HG03139 (cell line): Measurements from ENCODE around the gene RTF1.
A peak's percentile ranks its signal among the peaks of the same experiment; 100 is the strongest.
"Not testable (repeated sequence)": the region's sequence is repeated elsewhere in the genome, so short reads cannot be mapped to it uniquely, and the experiment has no call there.

ENCODE experiments used
- ATAC-seq: cut with Tn5 transposase; IDR thresholded peaks from one replicate; pipeline ENCODE4 v1.9.1; 2021; ENCODE audit not compliant: unreplicated experiment

Gene RTF1

DNA sequence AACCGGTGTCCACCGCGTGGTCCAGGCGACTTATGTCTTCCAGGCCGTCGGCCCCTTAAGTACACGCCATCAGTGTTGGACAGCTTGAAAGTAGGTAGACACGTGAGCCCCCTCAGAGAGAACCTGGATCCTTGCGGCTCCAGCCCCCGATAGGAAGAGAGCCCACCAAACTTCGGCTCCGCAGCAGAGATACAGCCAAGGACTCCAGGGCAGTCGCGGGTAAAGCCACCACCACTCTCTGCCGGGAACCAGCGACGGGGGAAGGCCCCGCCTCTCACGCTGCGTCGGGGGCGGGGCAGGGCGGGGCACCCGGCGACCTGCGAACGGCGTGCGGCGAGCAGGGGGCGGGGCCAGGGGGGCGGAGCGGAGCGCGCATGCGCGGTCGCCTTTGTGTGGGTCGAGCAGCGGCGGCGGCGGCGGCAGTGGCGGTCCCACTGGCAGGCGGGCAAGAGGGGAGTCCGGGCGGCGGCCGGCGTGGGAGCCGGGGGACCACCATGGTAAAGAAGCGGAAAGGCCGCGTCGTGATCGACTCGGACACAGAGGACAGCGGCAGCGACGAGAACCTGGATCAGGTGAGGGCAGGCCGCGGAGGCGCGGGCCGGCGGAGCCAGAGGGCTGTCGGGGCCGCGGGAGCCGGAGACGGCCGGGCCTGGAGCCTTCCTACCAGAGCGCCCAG is at the start of gene RTF1:
Gene RTF1 (plus strand): TSS at position 354 of the 676 bp plus-strand sequence. CDS start 21 bp downstream, at position 375.
- ATAC-seq = peak; percentile 80

DNA sequence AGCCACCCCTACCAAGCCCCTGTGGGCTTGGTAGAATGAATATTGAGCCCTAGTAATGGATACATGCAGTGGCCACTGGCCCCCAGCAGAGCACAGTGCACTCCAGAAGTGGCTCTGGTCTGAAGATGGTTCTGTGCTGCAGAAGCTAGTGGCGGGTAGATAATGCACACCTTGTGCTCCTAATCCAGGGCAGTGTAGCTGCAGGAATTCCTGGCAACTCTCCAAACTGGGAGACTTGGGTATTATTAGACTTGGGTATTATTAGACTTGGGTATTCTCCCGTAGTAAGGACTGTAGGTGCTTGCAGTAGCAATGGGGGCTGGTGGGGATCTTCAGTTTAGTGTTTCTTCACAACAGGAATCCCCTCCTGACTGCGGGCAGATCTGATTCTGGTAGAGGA is 49.5 kb upstream of the RTF1 start:
- ATAC-seq = no peak

DNA sequence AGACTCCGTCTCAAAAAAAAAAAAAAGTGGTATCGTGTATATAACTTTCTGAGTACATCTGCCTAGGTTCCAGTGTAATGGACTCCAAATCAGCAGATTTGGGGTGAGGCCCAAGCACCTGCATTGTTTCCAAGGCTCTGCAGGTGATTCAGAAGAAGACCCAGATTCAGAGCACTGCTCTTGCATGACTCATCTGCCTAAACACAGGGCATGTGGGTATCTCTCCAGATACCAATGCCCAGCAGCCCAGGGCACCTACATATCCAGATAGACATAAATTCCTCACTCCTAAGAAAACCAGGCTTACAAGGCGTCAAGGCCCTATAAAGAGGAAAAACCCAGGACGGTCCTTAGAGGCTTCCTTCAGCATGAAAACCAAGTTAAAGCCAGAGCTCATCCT is 38.9 kb upstream of the RTF1 start:
- no peak for ATAC-seq

DNA sequence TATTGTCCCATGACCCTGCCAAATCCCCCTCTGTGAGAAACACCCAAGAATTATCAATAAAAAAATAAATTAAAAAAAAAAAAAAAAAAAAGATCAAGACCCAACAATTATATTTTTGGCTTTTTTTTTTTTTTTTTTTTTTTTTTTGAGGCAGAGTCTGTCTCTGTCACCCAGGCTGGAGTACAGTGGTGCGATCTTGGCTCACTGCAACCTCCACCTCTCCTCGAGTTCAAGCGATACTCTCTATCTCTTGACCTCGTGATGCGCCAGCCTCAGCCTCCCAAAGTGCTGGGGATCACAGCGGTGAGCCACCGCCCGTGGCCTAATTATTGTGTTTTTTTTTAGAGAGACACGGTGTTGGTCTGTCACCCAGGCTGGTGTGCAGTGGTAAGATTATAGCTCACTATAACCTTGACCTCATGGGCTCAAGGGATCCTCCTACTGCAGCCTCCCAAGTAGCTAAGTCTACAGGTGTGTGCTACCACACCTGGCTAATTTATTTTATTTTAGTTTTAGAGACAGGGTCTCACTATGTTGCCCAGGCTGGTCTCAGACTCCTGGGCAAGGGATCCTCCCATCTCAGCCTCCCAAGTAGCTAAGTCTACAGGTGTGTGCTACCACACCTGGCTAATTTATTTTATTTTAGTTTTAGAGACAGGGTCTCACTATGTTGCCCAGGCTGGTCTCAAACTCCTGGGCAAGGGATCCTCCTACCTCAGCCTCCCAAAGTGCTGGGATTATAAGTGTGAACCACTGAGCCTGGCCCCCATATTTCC is 32.7 kb upstream of the RTF1 start:
- ATAC-seq = not testable (repeated sequence)

DNA sequence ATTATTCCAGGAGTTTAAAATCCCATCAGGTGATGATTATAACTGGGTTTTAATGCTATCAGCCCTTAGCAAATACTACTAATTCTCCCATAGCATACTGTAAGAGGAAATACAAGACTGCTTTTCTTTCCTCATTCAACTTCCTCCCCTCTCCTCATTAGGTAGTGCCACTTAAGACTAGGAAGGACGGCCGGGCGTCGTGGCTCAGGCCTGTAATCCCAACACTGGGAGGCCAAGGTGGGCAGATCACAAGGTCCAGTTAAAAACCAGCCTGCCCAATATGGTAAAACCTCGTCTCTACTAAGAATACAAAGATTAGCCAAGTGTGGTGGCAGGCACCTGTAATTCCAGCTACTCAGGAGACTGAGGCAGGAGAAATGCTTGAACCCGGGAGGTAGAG is 29.2 kb upstream of the RTF1 start:
- no peak for ATAC-seq

DNA sequence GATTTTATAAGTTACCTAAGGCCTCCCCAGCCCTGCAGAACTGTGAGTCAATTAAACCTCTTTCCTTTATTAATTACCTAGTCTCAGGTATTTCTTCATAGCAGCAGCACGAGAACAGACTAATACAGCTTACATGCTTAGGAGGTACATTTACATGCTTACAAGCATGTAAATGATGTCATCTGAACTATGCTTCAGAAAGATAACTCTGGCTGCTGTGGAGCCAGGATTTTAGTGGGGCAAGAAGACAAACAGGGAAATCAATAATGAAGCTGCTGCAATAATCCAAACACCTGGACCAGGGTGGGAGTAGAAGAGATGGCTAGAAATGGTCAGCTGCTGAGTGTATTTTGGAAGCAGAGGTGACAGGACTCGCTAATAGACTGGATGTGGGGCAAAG is 24.2 kb upstream of the RTF1 start:
- no peak for ATAC-seq

DNA sequence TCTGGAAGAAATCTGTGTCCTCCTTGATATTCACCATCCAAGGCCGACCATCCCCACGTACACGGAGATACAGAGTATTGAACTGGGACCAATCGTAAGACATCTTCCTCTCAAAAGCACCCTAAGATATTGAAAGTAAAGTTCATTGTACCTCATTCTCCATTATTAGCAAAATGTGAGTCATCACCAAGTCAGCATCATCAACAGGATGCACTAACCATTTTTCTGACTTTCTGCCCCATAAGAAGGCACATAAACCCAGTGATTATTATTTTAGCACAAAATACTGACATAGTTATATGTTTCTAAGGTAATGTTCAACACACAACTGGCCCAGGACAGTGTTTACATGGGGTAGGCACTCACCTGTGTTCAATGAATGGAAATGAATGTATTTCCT is 22.0 kb upstream of the RTF1 start:
- ATAC-seq = no peak

DNA sequence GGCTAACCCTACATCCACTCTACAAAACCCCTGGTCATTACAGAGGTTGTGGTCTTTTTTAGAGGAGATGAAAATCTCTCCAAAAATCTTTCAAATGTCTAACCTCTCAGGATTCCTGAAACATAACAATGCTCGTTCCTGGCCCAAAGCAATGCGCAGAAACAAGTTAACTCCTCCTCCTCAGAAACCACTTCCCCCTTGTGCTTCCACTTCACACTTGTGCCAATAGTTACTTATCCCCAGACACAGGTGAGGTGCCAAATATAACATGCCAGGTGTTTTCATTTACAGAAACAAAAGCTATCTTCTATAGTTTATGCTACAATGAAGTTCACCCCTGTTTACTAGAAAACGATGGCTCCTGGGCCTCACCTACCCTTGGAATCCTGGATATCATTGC is 20.8 kb upstream of the RTF1 start:
- no peak for ATAC-seq

DNA sequence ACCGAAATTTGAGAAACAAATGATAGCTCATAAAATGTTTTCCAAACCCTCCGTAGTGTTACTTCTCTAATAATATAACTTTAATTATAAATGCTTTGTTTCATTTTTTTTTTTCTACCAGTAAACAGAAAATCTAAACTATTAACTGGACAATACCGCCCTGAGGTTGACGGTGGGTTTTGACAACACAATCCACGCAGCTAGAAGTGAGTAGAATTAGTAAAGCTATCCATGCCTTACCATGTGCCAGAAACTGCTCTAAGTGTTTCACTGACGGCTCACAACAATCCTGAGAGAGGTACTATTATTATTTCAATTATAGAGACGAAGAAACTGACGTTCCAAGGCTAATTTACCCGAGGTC is 15.0 kb upstream of the RTF1 start:
- no peak for ATAC-seq

DNA sequence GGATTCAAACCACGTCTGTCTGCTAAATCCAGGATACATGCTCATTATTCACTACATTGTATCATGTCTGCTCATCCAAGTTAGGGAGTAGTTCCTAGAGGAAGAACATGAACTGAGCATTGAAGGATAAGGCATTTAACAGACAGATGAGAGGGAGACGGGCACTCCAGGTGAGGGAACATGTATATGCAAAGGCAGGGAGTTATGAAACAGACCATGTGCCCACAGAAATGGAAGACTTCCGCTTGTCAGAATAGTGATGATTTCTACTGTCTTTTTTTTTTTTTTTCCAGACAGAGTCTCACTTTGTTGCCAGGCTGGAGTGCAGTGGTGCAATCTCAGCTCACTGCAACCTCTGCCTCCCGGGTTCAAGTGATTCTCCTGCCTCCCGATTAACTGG is 9.6 kb upstream of the RTF1 start:
- ATAC-seq = no peak

DNA sequence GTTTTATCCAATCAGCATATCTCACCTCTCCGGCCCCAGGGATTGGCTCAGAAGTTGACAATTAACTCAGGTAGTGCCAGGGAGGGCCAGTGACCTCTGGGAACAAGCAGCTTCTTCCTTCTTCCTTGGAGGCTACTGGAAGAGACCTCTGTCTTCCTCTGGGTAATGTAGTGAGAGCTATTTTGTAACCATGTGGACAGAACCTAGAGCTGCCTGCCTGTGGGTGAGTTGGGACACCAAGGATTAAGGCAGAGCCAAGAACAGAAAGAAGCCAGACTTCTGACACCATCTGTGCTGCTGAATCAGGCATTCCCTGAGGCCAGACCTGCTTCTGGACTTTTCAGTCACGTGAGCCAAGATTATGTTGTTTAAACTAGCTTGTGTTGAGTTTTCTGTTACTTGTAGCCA is 8.7 kb upstream of the RTF1 start:
- ATAC-seq = no peak

DNA sequence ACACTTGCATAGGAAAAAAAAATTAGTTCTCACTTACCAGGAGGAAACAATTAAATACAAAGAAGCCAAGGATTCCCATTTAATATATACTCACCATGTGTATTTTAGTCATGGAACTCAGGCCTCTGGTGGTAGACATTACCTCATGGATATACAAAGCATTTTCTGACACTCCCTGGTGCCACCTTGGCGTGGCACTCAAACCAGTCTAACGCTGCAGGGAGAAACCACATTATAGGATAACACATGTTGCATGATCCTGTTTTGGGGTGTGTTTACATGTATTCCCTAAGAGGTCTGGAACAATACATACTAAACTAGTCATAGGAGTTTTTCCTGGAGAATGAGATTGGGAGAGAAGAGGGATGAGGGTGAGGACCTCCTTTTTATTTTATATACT is 5.9 kb upstream of the RTF1 start:
- no peak for ATAC-seq

DNA sequence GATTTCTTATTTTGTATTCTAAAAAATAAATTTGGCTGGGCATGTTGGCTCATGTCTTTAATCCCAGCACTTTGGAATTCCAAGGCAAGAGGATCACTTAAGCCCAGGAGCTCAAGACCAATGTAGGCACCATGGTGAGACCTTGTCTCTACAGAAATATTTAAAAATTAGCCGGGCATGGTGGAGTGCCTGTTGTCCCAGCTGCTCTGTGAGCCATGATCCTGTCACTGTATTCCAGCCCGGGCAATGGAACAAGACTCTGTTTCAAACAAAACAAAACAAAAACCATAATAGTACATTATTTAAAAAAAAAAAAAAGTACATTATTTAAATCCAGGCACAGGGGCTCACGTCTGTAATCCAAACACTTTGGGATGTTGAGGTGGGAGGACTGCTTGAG is 5.5 kb upstream of the RTF1 start:
- ATAC-seq = no peak

DNA sequence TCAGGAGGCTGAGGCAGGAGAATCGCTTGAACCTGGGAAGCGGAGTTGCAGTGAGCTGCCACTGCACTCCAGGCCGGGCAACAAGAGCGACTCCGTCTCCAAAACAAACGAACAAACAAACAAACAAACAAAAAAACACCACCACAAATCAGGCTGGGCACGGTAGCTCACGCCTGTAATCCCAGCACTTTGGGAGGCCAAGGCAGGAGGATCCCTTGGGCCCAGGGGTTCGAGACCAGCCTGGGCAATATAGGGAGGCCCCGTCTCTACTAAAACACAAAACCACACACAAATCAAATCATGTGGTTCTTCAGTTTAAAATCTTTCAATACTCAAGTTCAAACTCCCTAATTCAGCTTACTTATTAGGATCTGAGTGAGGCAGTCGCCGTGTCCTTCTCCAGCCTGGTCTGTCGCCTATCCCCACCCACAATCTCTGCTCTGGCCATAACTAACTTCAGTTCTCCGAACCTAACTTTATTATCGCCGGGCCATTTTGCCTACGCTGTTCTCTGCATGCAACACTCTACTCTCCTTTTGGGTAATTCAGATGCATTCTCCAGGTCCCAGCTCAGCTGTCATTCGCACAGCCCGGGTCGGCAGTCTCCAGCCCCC is 660 bp upstream of the RTF1 start:
- ATAC-seq = no peak

DNA sequence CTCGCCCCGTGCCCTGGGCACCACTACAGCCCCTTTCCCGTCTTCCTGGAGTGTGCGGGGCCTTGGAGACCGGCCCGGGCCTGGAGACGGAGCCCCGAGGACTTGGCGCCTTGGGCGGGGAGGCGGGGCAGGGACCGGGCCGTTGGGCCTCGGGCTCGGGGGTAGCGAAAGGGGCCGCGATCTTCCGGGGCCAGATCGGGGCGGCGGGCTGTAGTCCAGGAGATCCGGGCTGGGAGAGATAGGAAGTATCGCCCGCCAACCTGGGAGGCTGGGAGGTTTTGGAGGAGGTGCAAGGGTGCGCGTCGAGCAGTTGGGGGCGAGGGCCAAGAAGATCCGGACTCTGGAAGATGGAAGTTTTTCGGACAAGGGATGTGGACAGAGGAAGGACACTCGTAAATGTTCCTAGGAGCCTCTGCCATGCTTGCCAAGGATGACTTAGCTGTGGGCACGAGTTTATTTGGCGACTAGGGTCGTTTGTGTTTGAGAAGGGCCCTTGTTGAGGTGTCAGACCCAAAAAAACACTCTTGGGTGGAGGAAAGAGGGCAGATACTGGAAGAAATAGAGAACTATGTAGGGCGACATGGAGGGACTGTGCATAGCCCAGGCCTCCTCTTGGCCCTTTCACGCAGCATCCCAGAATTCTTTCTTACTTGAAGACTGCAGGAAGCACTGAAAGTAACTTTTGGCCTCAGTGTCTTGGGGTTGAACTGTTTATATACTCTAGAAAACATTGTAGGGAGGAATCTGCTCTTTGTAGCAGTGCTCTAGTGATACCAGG is 712 bp downstream of the RTF1 start:
- ATAC-seq = peak; percentile 11

DNA sequence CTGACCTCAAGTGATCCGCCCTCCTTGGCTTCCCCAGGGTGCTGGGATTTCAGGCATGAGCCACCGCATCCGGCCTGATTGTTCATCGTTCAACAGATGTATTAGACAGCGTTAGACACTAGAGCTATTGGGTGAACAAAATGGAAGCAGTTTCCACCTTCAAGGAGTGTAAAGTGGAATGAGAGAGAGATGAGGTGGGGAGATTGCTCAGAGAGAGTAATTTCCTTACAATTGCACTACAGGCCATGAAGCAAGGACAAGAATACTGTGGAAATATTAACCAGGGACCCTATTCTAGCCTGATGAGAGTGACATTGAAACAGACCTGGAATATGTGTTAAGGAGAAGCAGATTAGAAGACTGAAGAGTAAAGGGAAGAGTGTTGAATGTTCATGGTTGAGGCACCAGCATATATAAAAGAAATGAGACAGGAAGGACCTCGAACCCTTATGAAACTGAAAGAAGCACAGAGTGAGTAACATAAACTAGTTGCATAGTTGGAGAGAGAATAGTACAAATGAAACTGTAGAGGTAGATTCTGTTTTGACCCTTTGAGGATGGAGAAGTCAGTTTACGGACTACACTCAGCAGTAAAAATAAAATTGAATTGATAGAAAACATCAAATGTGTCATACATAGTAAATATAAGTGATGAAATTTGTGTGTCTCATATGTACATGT is 7.2 kb downstream of the RTF1 start:
- no peak for ATAC-seq

DNA sequence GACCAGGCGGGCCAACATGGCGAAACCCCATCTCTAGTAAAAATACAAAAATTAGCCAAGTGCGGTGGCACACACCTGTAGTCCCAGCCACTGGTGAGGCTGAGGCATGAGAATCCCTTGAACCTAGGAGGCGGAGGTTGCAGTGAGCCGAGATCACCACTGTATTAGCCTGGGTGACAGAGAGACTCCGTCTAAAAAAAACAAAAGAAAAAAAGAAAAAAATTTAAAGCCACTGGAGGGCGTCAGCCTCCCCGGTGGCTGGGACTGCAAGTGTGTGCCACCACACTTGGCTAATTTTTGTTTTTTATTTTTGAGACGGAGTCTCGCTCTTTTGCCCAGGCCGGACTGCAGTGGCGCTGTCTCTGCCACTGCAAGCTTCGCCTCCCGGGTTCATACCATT is 7.9 kb downstream of the RTF1 start:
- ATAC-seq = no peak

DNA sequence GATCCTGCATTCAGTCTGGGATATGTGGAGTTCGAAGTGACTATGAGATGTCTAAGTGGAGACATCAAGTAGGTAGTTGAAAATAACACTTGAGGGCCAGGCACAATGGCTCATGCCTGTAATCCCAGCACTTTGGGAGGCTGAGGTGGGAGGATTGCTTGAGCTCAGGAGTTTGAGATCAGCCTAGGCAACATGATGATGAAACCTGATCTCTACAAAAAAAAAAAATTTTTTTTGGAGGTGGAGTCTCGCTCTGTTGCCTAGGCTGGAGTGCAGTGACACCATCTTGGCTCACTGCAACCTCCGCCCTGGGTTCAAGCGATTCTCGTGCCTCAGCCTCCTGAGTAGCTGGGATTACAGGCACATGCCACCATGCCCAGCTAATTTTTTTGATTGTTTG is 9.0 kb downstream of the RTF1 start:
- not testable (repeated sequence) for ATAC-seq

DNA sequence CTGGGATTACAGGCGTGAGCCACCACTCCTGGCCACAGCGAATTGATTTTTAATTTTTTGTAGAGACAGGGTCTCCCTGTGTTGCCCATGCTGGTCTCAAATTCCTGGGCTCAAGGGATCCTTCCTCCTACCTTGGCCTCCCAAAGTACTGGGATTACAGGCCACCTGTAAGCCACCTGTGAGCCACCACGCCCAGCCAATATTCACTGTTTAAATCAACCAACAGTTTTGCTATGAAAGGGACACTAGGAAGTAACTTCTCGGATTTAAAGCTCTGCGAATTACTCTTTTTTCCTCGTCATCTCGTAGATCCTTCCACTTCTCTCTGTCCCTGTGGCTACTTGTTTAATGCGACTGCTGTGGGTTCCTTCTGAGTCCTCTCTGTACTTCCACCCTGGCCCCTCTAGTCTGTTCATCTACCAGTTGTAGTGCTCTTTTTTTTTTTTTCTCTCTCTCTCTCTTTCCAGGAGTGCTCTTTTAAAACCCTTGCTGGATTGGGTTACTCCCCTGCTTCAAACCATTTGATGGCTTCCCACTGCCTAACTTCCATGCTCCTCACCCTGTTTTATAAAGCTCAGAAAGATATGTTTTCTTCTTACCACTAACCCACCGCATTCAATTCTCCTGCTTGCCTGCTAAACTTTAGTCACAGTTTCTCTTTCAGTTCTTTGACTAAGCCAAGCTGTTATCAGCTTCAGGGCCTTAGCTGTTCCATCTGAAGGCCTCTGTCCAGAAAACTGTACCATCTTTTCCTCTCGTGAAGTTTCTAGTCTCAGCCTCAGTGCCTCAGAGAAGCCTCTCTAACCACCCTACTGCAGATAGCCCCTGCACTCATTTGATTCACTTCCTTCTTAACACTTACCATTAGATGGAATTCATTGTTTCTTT is 12.4 kb downstream of the RTF1 start:
- ATAC-seq = no peak
